ENCODE measurements around the gene FLRT2. TPM values are rescaled to one million over a fixed set of nuclear protein-coding genes. Genes with fewer than 3 reads are reported as not detected.

Gene FLRT2
- total RNA-seq, 1 donor from 2014 or later: 24.6 TPM

GRCh38 chr14:85538636-85539035, 8.7 kb downstream of the FLRT2 start:
- H3K4me1 ChIP-seq: peaks cover 0 to 3% of the 10 kb centered on the region in 2 donors
- intact Hi-C loops (cut with DNase I): loop anchor here (10.0 kb wide), 1 partner anchor 1454 kb away; no protein-coding TSS in a partner anchor
- no peak overlapping the region for H3K27ac ChIP-seq
- H3K9me3 ChIP-seq: no peaks in the 10 kb centered on the region
- H3K27me3 ChIP-seq: no peaks in the 10 kb centered on the region
- no peak for TF ChIP-seq CTCF (IDR thresholded peaks at IDR 0.05)
- H3K4me3 ChIP-seq: no peak overlapping the region
- DNase-seq (ENCODE audit: low spot score in 2 of 2): no peak
- no peaks in the 10 kb centered on the region for H3K36me3 ChIP-seq

GRCh38 chr14:85539510-85539909, 9.6 kb downstream of the FLRT2 start:
- intact Hi-C loops (cut with DNase I): loop anchor here (10.0 kb wide), 1 partner anchor 1455 kb away; no protein-coding TSS in a partner anchor
- Histone ChIP-seq H3K36me3 (no peaks in the 10 kb centered on the region), H3K4me1 (peaks cover 0 to 1% of the 10 kb centered on the region in 2 donors), H3K4me3 (no peak overlapping the region), H3K9me3 (no peaks in the 10 kb centered on the region), H3K27me3 (no peaks in the 10 kb centered on the region), H3K27ac (no peak overlapping the region)
- DNase-seq (ENCODE audit: low spot score in 2 of 2): no peak
- TF ChIP-seq CTCF (IDR thresholded peaks at IDR 0.05): no peak

GRCh38 chr14:85542623-85543022, 12.7 kb downstream of the FLRT2 start:
- Histone ChIP-seq H3K4me1 (no peaks in the 10 kb centered on the region), H3K27ac (no peak overlapping the region)

DNA sequence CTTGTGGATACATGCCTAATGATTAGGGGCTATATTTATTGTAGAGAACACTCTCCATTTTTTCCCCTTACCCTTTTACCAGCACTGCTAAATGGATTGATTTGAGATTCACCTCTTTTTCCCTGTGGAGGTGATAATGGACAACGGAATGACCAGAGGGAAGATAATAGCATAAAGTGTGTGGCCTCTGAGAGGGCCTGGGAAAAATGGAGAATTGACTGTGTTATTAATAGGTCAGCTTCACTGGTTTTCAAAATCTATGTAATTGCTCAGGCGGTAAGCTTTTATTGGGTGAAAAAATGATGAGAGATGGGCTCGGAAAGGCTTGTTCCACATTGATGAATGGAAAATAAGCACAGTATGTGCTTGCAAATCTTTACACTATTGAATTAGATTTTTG, 15.8 kb downstream of the FLRT2 start:
- no peak for DNase-seq (ENCODE audit: low spot score in 2 of 2)
- no peak overlapping the region for H3K27ac ChIP-seq
- peaks cover 2 to 5% of the 10 kb centered on the region in 2 donors for H3K36me3 ChIP-seq
- intact Hi-C loops (cut with DNase I): no loop called here
- no peaks in the 10 kb centered on the region for H3K27me3 ChIP-seq
- no peaks in the 10 kb centered on the region for H3K4me1 ChIP-seq
- H3K9me3 ChIP-seq: no peaks in the 10 kb centered on the region
- TF ChIP-seq CTCF (IDR thresholded peaks at IDR 0.05): no peak
- H3K4me3 ChIP-seq: no peak overlapping the region

More at GRCh38 chr14:85542623-85543022, 12.7 kb downstream of the FLRT2 start:
- no peak for DNase-seq (ENCODE audit: low spot score in 2 of 2)
- H3K9me3 ChIP-seq: no peaks in the 10 kb centered on the region
- H3K27me3 ChIP-seq: no peaks in the 10 kb centered on the region
- peaks cover 0 to 2% of the 10 kb centered on the region in 2 donors for H3K36me3 ChIP-seq
- no peak overlapping the region for H3K4me3 ChIP-seq
- TF ChIP-seq CTCF (IDR thresholded peaks at IDR 0.05): no peak
- intact Hi-C loops (cut with DNase I): no loop called here

GRCh38 chr14:85546390-85546789, 16.4 kb downstream of the FLRT2 start:
- DNase-seq (ENCODE audit: low spot score in 2 of 2): no peak
- no peaks in the 10 kb centered on the region for H3K4me1 ChIP-seq
- H3K4me3 ChIP-seq: no peak overlapping the region
- H3K27me3 ChIP-seq: no peaks in the 10 kb centered on the region
- peaks cover 2 to 5% of the 10 kb centered on the region in 2 donors for H3K36me3 ChIP-seq
- no peak for TF ChIP-seq CTCF (IDR thresholded peaks at IDR 0.05)
- H3K27ac ChIP-seq: no peak overlapping the region
- H3K9me3 ChIP-seq: no peaks in the 10 kb centered on the region
- intact Hi-C loops (cut with DNase I): no loop called here

DNA sequence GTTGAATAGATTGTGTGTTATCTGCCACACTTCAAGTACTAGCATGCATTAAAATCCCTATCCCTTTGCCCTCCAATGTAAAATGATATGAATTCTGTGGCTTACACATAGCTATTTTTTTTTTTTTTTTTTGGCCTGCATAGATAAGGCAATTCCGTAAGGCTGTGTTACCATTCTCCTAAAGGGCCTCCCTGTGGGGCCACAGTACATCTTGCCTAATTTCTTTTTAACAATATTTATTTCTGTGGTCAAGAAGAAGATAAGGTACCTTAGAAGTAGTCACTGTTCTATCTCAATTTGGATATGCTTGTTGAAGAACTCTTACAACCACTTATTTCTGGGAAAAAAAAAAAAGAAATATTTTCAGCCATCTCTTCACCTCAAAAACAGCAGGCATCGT, 19.8 kb downstream of the FLRT2 start:
- no peak for DNase-seq (ENCODE audit: low spot score in 2 of 2)
- no peak for TF ChIP-seq CTCF (IDR thresholded peaks at IDR 0.05)
- Histone ChIP-seq H3K36me3 (peaks cover 2 to 5% of the 10 kb centered on the region in 2 donors), H3K27me3 (no peaks in the 10 kb centered on the region), H3K9me3 (no peaks in the 10 kb centered on the region), H3K4me3 (no peak overlapping the region), H3K27ac (no peak overlapping the region), H3K4me1 (no peaks in the 10 kb centered on the region)
- intact Hi-C loops (cut with DNase I): no loop called here

All from ascending aorta (tissue), 2 donors.